Heart left ventricle (tissue), 16 donors: ENCODE data around the gene CCNL2. TPM values are rescaled to one million over a fixed set of nuclear protein-coding genes. Genes with fewer than 3 reads are reported as not detected.
"Not testable (repeated sequence)": the region's sequence is repeated elsewhere in the genome, so short reads cannot be mapped to it uniquely, and the experiment has no call there.

Experiments used
- ATAC-seq, 4 donors: fragments of 200-7000 bp; cut with Tn5 transposase; one replicate each; pipeline ENCODE4 v1.9.1; 2020 to 2022; ENCODE audit warnings: moderate library complexity in 4 of 4, mild to moderate bottlenecking in 3 of 4, moderate number of reproducible peaks in 1 of 4
- DNase-seq, 5 donors: peaks; one replicate each; pipeline ENCODE4 v3.0.0-alpha.2; 2020
- H3K27ac ChIP-seq, 12 donors: fragments of 200-600 bp; sonication (generic) in 4 of 12; one replicate each; pipeline versions ENCODE4 v1.5.0 to v1.8.0; 2016 to 2022; ENCODE audit warnings: mild to moderate bottlenecking in 2 of 12
- H3K27me3 ChIP-seq, 9 donors: fragments of 200-600 bp; sonication (generic) in 2 of 9; one replicate each; pipeline versions ENCODE4 v1.5.1 to v1.8.0; 2016 to 2022; ENCODE audit warnings: mild to moderate bottlenecking in 3 of 9
- H3K36me3 ChIP-seq, 9 donors: fragments of 200-600 bp; sonication (generic) in 2 of 9; one replicate each; pipeline versions ENCODE4 v1.5.0 to v1.8.0; 2018 to 2022; ENCODE audit warnings: mild to moderate bottlenecking in 2 of 9
- H3K4me1 ChIP-seq, 12 donors: fragments of 200-600 bp; sonication (generic) in 4 of 12; one replicate each; pipeline versions ENCODE4 v1.5.0 to v1.8.0; 2016 to 2022; ENCODE audit warnings: mild to moderate bottlenecking in 3 of 12
- H3K4me3 ChIP-seq, 12 donors: fragments of 200-600 bp; sonication (generic) in 4 of 12; one replicate each; pipeline versions ENCODE4 v1.5.0 to v1.8.0; 2017 to 2022; ENCODE audit warnings: mild to moderate bottlenecking in 9 of 12, moderate library complexity in 4 of 12
- H3K9me3 ChIP-seq, 12 donors: fragments of 200-600 bp; sonication (generic) in 4 of 12; one replicate each; pipeline versions ENCODE4 v1.5.0 to v1.8.0; 2016 to 2022; ENCODE audit warnings: mild to moderate bottlenecking in 1 of 12
- POLR2A ChIP-seq, 2 donors: fragments of 450-650 bp; IDR thresholded peaks; one replicate each; pipeline ENCODE4 v1.6.1; 2017; ENCODE audit warnings: antibody characterized with exemption in 2 of 2, mild to moderate bottlenecking in 2 of 2, moderate library complexity in 2 of 2
- WGBS, 4 donors: extraction: QIAGEN DNeasy Blood & Tissue Kit in 2 of 4; methylation state at CpG; one replicate each; pipeline versions ENCODE4 v1.1.5 to v1.1.7; 2013 to 2018; 5-methylcytosine and 5-hydroxymethylcytosine counted together
- intact Hi-C, 10 donors: fragments of 100-400 bp; cut with DNase I; formaldehyde crosslinking; loops; one replicate each; pipeline versions ENCODE4 v1.11.1 to v1.14.2; 2022
- polyA plus RNA-seq, 2 donors: library from polyadenylated mRNA; stranded (reverse); fragments of 200-250 nt; gene quantifications; one replicate each; pipeline ENCODE4 v1.2.3, GENCODE V29; 2013
- total RNA-seq, 9 donors: library from RNA; depleted of rRNA in 2 of 9; stranded (reverse); fragments of >200 nt in 2 of 9; fragmentation: NEBNext Ultra II Directional in 3 of 9; extraction: Animal tissue kit (Norgen Biotek cat#: 25700) in 3 of 9; gene quantifications; one replicate each; pipeline versions ENCODE4 v1.1.0 to v1.2.4, GENCODE V29; 2016 to 2023
- TF ChIP-seq, protein P1 (sequence below), 12 donors: fragments of 200-600 bp; sonication (generic) in 4 of 12; IDR thresholded peaks; one replicate each; pipeline versions ENCODE4 v1.5.0 to v1.8.0; 2018 to 2022; ENCODE audit warnings: antibody characterized with exemption in 12 of 12, mild to moderate bottlenecking in 5 of 12
- donor health status: ischemic (EF 13 %, LVEDD 7.1; RV severe dilation, severe dysfunction).
- donor health status: healthy with polysubstance abuse.
- donor health status: DM: no; HTN: yes; CAD: no.
- donor health status: DM: no; HTN: no; CAD: no.
- donor health status: ischemic (EF 25% LVEDD 6.9; RV normal size, moderate dysfunction).
- donor health status: ischemic (EF 25% LVEDD 5.7; RV mildly dilated, moderate dysfunction).
- donor health status: healthy.
- donor health status: DM: yes; HTN: yes; CAD: no.
- donor health status: ischemic (EF 35%, LVEDD 5.7; RV mildly dilated, moderate dysfunction).
- donor health status: nonischemic (EF 11% LVEDD 7.7; RV severe dilation, severe dysfunction).
- donor health status: DM: yes; HTN: yes; CAD: no.
- donor health status: PGD.
- donor health status: ischemic (EF 29% LVEDD 5.4; RV normal size, mild dysfunction).
- donor health status: nonischemic (EF 23%, LVEDD 6.1; RV moderate dilation, normal function).

CCNL2 gene
- total and polyA plus RNA-seq, 11 donors: 35.4 to 87.8 (median 50.7) TPM

GRCh38 chr1:1415751-1416150 lies 16.6 kb upstream of the CCNL2 start:
- H3K27ac ChIP-seq: no peak overlapping the region
- H3K36me3 ChIP-seq: no peaks in the 10 kb centered on the region
- peaks cover 0 to 15% (median 2%) of the 10 kb centered on the region in 12 donors for H3K4me1 ChIP-seq
- H3K4me3 ChIP-seq: no peak overlapping the region
- no peak for ATAC-seq
- WGBS, 4 donors: 67 to 76% (median 73%) methylated on average over 12 to 13 of the region's 13 CpGs
- H3K9me3 ChIP-seq: no peaks in the 10 kb centered on the region
- intact Hi-C loops: no loop called here
- DNase-seq: peak in 2 of 5 donors; percentile 4 to 19
- H3K27me3 ChIP-seq: peaks cover 0 to 2% (median 0%) of the 10 kb centered on the region in 9 donors
- TF ChIP-seq, protein P1, sequence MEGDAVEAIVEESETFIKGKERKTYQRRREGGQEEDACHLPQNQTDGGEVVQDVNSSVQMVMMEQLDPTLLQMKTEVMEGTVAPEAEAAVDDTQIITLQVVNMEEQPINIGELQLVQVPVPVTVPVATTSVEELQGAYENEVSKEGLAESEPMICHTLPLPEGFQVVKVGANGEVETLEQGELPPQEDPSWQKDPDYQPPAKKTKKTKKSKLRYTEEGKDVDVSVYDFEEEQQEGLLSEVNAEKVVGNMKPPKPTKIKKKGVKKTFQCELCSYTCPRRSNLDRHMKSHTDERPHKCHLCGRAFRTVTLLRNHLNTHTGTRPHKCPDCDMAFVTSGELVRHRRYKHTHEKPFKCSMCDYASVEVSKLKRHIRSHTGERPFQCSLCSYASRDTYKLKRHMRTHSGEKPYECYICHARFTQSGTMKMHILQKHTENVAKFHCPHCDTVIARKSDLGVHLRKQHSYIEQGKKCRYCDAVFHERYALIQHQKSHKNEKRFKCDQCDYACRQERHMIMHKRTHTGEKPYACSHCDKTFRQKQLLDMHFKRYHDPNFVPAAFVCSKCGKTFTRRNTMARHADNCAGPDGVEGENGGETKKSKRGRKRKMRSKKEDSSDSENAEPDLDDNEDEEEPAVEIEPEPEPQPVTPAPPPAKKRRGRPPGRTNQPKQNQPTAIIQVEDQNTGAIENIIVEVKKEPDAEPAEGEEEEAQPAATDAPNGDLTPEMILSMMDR (IDR thresholded peaks at IDR 0.05): no peak
- TF ChIP-seq POLR2A (IDR thresholded peaks at IDR 0.05): no peak

DNA sequence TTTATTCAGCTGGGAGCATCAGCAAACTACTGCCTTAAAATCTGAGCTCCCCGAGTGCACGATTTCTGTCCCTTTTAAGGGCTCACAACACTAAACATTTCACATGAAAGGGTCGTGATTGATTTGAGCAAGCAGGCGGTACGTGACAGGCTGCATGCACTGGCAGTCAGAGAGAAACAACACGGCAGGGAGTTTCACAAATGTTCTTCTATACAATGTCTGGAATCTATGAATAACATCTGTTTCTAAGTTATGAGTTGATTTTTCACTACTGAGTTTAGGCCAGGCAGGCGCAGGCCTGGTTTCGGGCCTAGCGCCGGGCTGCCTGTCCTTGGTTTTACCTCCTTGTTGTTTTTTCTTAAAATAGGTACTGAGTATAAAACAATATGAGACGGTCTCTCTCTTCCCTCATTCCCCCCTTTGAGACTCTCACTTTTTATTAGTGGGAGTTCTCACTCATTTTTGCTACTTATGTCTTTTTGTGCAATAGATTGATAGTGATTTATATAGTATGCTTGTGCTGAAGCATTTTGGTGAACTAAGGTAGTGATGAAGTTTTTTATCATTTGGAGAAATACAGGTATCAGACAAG lies 13.3 kb upstream of the CCNL2 start:
- WGBS, 4 donors: 95 to 96% (median 96%) methylated on average over 11 of the region's 11 CpGs
- H3K36me3 ChIP-seq, H3K9me3 ChIP-seq, ATAC-seq, intact Hi-C loops, H3K27ac ChIP-seq, H3K27me3 ChIP-seq, DNase-seq, H3K4me3 ChIP-seq: not testable (repeated sequence)
- peaks cover 3 to 20% (median 14%) of the 10 kb centered on the region in 12 donors for H3K4me1 ChIP-seq

DNA sequence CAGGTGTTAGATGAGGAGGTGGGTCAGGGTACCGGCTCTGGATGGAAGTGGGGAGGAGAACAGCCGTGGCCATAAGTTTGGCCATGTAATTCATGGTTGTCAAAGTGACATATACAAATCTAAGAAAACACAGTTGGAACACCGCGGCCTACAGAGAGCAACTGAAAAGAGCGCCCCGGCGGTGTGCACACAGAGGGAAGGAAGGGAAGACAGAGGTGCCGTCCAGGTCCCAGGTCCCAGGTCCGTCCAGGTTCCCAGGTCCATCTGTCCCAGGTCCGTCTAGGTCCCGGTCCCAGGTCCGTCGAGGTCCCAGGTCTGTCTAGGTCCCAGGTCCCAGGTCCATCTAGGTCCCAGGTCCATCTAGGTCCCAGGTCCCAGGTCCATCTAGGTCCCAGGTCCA lies 12.5 kb upstream of the CCNL2 start:
- DNase-seq (no peak), ATAC-seq (no peak)
- H3K9me3 ChIP-seq: no peaks in the 10 kb centered on the region
- H3K36me3 ChIP-seq: no peaks in the 10 kb centered on the region
- H3K27me3 ChIP-seq: no peaks in the 10 kb centered on the region
- H3K4me3 ChIP-seq: no peak overlapping the region
- H3K4me1 ChIP-seq: peaks cover 3 to 20% (median 14%) of the 10 kb centered on the region in 12 donors
- TF ChIP-seq, protein P1 (IDR thresholded peaks at IDR 0.05): no peak
- TF ChIP-seq POLR2A (IDR thresholded peaks at IDR 0.05): no peak
- intact Hi-C loops: no loop called here
- no peak overlapping the region for H3K27ac ChIP-seq
- 93 to 97% (median 95%) methylated on average over 13 of the region's 13 CpGs for WGBS, 4 donors

GRCh38 chr1:1410238-1410637 lies 11.1 kb upstream of the CCNL2 start:
- Histone ChIP-seq H3K36me3 (peaks cover 0 to 11% (median 6%) of the 10 kb centered on the region in 9 donors), H3K4me1 (peaks cover 5 to 33% (median 28%) of the 10 kb centered on the region in 12 donors)
- WGBS, 4 donors: 64 to 73% (median 69%) methylated on average over 8 of the region's 8 CpGs
- DNase-seq, H3K4me3 ChIP-seq, H3K27me3 ChIP-seq, intact Hi-C loops, ATAC-seq, H3K27ac ChIP-seq, H3K9me3 ChIP-seq: not testable (repeated sequence)

DNA sequence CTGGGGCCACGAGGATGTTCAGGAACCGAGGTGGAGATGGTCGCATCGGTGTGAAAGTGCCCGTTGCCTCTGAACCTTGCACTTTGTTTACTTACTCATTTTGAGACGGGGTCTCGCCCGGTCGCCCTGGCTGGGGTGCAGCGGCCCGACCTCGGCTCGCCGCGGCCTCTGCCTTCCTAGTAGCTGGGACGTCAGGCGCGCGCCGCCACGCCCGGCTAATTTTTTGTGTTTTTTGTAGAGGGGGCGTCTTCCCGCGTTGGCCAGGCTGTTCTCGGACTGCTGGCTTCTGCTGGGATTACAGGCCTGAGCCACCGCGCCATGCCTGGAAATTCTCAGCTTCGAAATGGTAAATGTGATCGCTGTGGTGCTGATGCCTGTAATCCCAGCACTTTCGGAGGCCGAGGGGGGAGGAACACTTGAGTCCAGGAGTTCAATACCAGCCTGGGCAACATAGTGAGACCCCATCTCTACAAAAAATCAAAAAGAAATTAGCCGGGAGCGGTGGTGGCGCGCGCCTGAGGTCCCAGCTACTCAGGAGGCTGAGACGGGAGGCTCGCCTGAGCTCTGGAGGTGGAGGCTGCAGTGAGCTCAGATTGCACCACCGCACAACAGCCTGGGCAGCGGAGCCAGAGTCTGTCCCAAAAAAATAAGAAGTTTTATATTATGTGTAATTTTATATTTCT lies 8.6 kb upstream of the CCNL2 start:
- Histone ChIP-seq H3K27me3 (no peaks in the 10 kb centered on the region), H3K4me3 (peak overlapping the region; percentile 61 to 100 (median 94)), H3K27ac (peak overlapping the region; percentile 72 to 94 (median 88)), H3K36me3 (peaks cover 0 to 35% (median 30%) of the 10 kb centered on the region in 9 donors), H3K4me1 (peaks cover 5 to 38% (median 33%) of the 10 kb centered on the region in 12 donors), H3K9me3 (no peaks in the 10 kb centered on the region)
- WGBS, 4 donors: 8 to 19% (median 12%) methylated on average over 18 to 41 of the region's 41 CpGs
- peak in 1 of 4 donors; percentile 8 for ATAC-seq
- peak in 1 of 5 donors; percentile 42 for DNase-seq
- TF ChIP-seq POLR2A (IDR thresholded peaks at IDR 0.05): no peak
- TF ChIP-seq, protein P1 (IDR thresholded peaks at IDR 0.05): no peak
- intact Hi-C loops: loop anchor here in 6 of 10 donors (2.0 to 10.0 kb wide), 4 partner anchors 23 to 97 kb away; no protein-coding TSS in a partner anchor
